Thoracic aorta (tissue), 2 donors: Measurements from ENCODE around the gene SLC4A7. TPM values are rescaled to one million over a fixed set of nuclear protein-coding genes. Genes with fewer than 3 reads are reported as not detected.

Experiments
- ATAC-seq: fragments of 150-250 bp; one replicate; pipeline ENCODE4 v1.8.0; 2017; ENCODE audit warnings: low read depth; ENCODE audit not compliant: insufficient number of reproducible peaks, low FRiP score
- DNase-seq: peaks from one replicate; pipeline ENCODE4 v3.0.0-alpha.2; 2020; ENCODE audit warnings: low spot score
- H3K27ac ChIP-seq, 2 donors: fragments of 200-600 bp; sonication (generic); 1 replicate in 1 of 2; 2 replicates in 1 of 2; pipeline ENCODE4 v1.5.1; 2016; ENCODE audit warnings: mild to moderate bottlenecking in 2 of 2, moderate library complexity in 2 of 2
- H3K27me3 ChIP-seq: fragments of 200-600 bp; sonication (generic); replicated peaks from 2 replicates; pipeline ENCODE4 v1.6.0; 2016; ENCODE audit warnings: mild to moderate bottlenecking; ENCODE audit not compliant: insufficient read depth
- H3K36me3 ChIP-seq: fragments of 200-600 bp; sonication (generic); one replicate; pipeline ENCODE4 v1.5.1; 2016
- H3K4me1 ChIP-seq, 2 donors: fragments of 200-600 bp; sonication (generic); 1 replicate in 1 of 2; 2 replicates in 1 of 2; pipeline versions ENCODE4 v1.5.1 to v1.6.0; 2016; ENCODE audit warnings: low read depth in 2 of 2, mild to moderate bottlenecking in 1 of 2; ENCODE audit not compliant: control insufficient read depth in 1 of 2
- H3K4me3 ChIP-seq: fragments of 200-600 bp; sonication (generic); 2 replicates; pipeline ENCODE4 v1.5.1; 2016; ENCODE audit warnings: mild to moderate bottlenecking
- H3K9me3 ChIP-seq: fragments of 200-600 bp; sonication (generic); 2 replicates; pipeline ENCODE4 v1.5.1; 2016
- CTCF ChIP-seq: fragments of 200-600 bp; sonication (generic); IDR thresholded peaks from one replicate; pipeline ENCODE4 v1.5.1; 2019; ENCODE audit warnings: antibody characterized with exemption
- total RNA-seq, 2 donors: library from RNA; depleted of rRNA; stranded (reverse); fragments of >200 nt; gene quantifications; one replicate each; pipeline versions ENCODE4 v1.1.0 to v1.2.3, GENCODE V29; 2016

SLC4A7 gene
- total RNA-seq, 2 donors from 2014 or later = 50.0 to 176 TPM

GRCh38 chr3:27526614-27527315, 42.6 kb upstream of the SLC4A7 start:
- no peak for ATAC-seq
- Histone ChIP-seq H3K27ac (no peak overlapping the region), H3K4me3 (no peak overlapping the region), H3K36me3 (no peaks in the 10 kb centered on the region), H3K9me3 (no peaks in the 10 kb centered on the region), H3K4me1 (peaks cover 20 to 37% of the 10 kb centered on the region in 2 donors), H3K27me3 (no peaks in the 10 kb centered on the region)
- no peak for TF ChIP-seq CTCF
- no peak for DNase-seq

GRCh38 chr3:27521872-27522265, 37.7 kb upstream of the SLC4A7 start:
- peak; percentile 7 for ATAC-seq
- Histone ChIP-seq H3K27me3 (no peaks in the 10 kb centered on the region), H3K9me3 (no peaks in the 10 kb centered on the region), H3K4me3 (no peak overlapping the region), H3K36me3 (no peaks in the 10 kb centered on the region), H3K4me1 (peaks cover 27 to 46% of the 10 kb centered on the region in 2 donors), H3K27ac (peak overlapping the region; percentile 21 to 40)
- DNase-seq = no peak
- no peak for TF ChIP-seq CTCF

- Histone ChIP-seq H3K4me3 (no peak overlapping the region), H3K27me3 (no peaks in the 10 kb centered on the region), H3K27ac (peak overlapping the region; percentile 21 to 40), H3K9me3 (no peaks in the 10 kb centered on the region), H3K4me1 (peaks cover 27 to 46% of the 10 kb centered on the region in 2 donors), H3K36me3 (no peaks in the 10 kb centered on the region)
- no peak for DNase-seq
- TF ChIP-seq CTCF = no peak
- ATAC-seq = peak; percentile 91
Observed at GRCh38 chr3:27521179-27521871, 37.1 kb upstream of the SLC4A7 start.

- no peak for ATAC-seq
- no peaks in the 10 kb centered on the region for H3K36me3 ChIP-seq
- H3K27me3 ChIP-seq = no peaks in the 10 kb centered on the region
- H3K4me1 ChIP-seq = peaks cover 0 to 11% of the 10 kb centered on the region in 2 donors
- TF ChIP-seq CTCF = no peak
- no peak overlapping the region for H3K4me3 ChIP-seq
- no peak overlapping the region for H3K27ac ChIP-seq
- H3K9me3 ChIP-seq = no peaks in the 10 kb centered on the region
- no peak for DNase-seq
Observed at GRCh38 chr3:27511724-27512422, 27.7 kb upstream of the SLC4A7 start.

- H3K27ac ChIP-seq = no peak overlapping the region
- no peak overlapping the region for H3K4me3 ChIP-seq
- no peaks in the 10 kb centered on the region for H3K36me3 ChIP-seq
- ATAC-seq = no peak
- no peaks in the 10 kb centered on the region for H3K9me3 ChIP-seq
- no peaks in the 10 kb centered on the region for H3K27me3 ChIP-seq
- no peak for DNase-seq
- H3K4me1 ChIP-seq = peaks cover 9 to 21% of the 10 kb centered on the region in 2 donors
- TF ChIP-seq CTCF = no peak
Observed at GRCh38 chr3:27509376-27509775, 25.2 kb upstream of the SLC4A7 start.
